Stimulated activated CD8-positive, alpha-beta memory T cell treated with anti-CD3 and anti-CD28 coated beads, Interleukin-4, amount 100 ng/mL, for 1 hour (primary cell): ENCODE measurements around the gene SPC25.
"Not testable (repeated sequence)": the region's sequence is repeated elsewhere in the genome, so short reads cannot be mapped to it uniquely, and the experiment has no call there.

ENCODE experiments used
- DNase-seq, 2 donors: peaks; one replicate each; pipeline ENCODE4 v3.0.0-alpha.2; 2020; ENCODE audit warnings: low read depth in 2 of 2, low spot score in 1 of 2

The SPC25 gene

GRCh38 chr2:168890006-168890782, at the start of gene SPC25:
SPC25 (minus strand) TSS chr2:168890430; CDS start chr2:168889519, 911 bp downstream.
- peak; percentile 46 to 72 for DNase-seq

DNA sequence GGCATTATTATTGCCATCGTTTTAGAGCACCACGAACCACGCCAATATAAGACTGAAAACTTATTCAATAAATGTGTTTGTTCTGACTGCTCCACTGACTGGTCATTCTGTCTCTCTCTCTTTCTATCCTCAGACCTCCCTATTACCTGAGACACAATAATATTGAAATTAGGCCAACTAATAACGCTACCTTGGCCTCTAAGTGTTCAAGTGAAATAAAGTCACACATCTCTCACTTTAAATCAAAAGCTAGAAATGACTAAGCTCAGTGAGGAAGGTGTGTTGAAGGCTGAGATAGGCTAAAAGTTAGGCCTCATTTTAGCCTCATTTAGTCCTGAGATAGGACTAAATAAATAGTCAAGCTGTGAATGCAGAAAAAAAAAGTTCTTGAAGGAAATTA, 49.7 kb upstream of the SPC25 start:
- no peak for DNase-seq

- no peak for DNase-seq
Measured at GRCh38 chr2:168939061-168939460, 48.8 kb upstream of the SPC25 start.

- DNase-seq, result no peak
Measured at GRCh38 chr2:168935810-168936581, 45.8 kb upstream of the SPC25 start.

DNA sequence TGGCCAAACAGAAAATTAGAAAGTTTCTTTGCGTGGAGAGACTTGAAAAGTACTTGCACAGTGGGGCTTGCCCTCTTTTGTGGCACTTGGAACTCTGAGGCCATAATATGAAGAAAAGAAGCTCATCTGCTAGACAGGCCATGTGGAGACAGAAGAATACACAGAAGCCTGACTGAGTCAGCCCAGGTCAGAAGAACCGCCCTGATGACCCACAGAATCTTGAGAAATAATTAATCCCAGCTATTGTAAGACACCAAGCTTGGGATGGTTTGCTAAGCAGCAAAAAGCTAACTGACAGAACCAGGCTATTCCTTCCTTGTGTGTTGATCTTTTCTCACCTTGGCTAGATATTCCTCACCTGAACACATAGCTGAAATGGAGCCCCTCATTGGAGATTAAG, 44.6 kb upstream of the SPC25 start:
- no peak for DNase-seq

DNA sequence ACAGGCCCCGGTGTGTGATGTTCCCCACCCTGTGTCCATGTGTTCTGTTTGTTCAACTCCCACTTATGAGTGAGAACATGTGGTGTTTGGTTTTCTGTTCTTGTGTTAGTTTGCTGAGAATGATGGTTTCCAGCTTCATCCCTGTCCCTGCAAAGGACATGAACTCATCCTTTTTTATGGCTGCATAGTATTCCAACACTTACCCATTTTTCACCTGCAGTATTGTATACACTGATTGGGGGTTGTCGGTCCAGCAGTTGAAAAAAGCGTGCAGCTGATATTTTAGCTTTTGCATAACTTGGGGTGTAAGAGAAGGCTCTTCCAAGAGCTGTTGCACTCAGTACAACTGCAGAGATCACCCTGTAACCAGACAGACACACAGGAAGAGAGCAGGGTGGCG, 41.9 kb upstream of the SPC25 start:
- not testable (repeated sequence) for DNase-seq

- DNase-seq, result no peak
Measured at GRCh38 chr2:168930242-168930641, 40.0 kb upstream of the SPC25 start.

- no peak for DNase-seq
Measured at GRCh38 chr2:168929031-168929430, 38.8 kb upstream of the SPC25 start.

DNA sequence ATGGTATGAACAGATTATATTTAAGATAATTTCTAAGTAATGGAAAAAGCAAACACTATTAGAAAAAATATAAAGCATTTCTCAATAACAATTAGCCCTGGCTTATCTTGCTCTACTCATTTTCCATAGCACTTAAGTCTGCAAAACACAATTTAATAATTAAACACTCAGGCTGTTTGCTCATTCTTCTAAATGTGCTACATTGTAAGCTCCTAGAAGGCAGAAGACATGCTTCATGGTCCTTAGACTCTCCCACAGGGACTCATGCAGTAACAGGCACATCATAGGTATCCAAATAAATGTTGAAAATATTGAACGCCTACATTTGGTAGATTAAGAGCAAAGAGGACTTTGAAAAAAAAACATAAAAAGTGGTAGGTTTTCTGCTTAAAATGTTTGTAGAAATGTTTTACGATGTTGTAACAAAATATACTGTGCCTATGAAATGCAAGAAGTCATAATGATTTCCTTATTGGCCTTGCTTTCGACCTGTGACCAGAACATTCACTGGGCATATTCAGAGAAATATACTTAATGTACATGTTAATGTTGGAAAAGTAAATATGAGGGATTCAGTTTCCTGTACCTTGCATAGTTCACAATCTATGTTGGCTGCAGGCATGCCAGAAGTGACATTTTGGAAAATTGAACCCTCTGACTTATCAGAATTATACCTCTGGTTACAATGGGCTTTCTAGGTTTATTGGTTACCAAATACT, 38.0 kb upstream of the SPC25 start:
- DNase-seq, result no peak

DNA sequence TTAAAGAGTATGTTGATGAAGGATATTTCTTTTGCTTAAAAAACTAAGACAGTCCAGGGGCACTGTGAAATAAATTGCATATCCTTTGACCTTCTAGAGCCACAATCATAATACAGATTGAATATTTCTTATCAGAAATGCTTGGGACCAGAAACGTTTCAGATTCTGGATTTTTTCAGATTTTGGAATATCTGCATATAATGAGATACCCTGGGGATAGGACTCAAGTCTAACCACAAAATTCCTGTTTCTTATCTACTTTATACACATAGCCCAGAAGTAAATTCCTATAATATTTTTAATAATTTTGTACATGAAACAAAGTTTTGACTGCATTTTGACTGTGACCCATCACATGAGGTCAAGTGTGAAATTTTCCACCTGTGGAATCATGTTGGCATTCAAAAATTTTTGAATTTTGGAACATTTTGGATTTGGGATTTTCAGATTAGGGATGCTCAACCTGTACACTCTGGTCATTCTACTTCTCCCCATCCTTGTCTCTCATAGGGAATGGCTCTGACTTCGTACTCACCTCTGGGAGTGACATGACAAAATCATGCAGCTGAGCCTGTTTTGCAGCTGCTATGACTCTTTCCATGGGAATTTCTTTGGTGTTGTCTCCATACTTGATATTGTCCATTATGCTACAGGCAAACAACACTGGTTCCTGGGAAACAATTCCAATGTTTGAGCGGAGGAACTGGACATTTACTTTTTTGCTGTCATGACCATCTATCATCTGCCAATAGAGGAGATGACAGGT, 36.6 kb upstream of the SPC25 start:
- DNase-seq, result no peak

GRCh38 chr2:168920504-168921157, 30.4 kb upstream of the SPC25 start:
- DNase-seq, result no peak

GRCh38 chr2:168916331-168916675, 26.1 kb upstream of the SPC25 start:
- no peak for DNase-seq

DNA sequence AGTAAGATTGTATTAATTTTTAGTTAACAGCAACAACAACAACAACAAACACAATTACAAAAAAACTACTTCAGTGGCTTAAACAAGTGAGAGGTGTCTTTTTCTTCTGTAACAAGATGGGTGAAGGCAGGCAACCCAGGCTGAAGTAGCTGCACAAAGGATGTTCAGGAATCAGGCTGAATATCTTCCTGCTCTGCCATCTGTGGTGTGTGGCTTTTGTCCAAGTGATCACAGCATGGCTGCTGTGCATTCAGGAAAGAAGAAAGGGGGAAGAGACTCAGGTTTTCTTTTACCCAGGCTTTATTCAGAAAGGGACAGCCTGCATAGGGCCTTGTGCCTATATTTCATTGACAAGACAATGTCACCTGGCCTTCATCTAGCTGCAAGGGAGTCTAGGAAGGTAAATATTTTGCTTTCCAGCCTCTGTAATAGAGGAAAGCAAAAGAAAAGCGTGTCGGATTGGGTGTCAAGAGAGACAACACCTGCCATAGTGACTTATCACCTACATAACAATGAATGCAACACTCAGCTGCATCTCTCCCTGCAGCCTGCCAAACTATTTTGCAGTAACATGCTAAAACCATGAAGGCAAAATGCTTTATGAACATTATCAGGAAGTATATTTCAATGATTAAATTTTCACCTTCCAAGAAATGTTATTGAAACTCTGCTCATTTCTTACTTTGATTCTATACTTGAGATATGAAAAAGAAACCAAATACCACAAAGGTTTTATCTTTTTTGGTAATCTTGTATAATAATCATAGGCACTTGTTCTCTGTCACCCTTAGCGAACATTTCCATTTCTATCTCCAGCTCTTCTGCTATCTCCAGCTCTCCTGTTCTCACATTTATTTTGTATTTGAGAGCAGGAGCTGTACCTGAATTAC, 25.5 kb upstream of the SPC25 start:
- no peak for DNase-seq

DNA sequence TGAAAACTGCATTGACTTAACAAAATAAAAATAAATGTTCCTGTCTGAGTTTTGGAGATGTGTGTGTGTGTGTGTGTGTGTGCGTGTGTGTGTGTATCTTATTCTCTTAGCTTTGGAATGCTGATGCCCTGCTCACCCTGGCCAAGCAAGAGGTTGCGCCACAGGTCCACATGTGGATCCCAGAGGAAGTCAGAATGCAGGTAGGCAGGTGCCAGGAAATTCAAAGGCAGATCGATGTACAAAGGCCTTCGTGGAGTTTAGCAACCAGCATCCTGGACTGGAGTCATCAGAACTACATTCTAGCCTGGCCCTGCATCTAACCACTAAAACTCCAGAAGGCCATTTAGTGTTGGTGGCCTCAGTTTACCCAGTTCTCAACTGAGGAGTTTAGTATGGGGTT, 23.3 kb upstream of the SPC25 start:
- no peak for DNase-seq

DNA sequence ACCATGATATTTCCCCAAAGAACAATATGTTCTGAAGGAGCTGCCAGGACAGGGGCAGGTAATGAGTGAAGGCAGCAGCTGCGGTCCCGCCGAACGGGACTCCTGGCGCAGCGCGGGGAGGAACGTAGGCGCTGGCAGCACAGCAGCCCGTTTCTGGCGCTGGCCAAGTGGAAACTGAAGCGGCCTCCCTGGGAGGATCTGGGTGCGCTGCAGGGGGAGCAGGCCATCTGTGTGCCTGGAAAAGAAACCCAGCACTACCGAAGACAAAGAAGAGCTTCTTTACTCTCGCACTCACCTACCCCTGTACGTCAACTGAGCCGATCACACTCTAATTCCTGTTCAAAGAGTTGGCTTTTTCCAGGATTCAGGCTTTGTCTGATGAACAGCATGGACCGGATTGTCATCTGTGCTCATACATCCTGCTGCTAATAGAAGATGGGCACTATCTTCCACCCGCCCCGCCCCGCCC, 22.7 kb upstream of the SPC25 start:
- no peak for DNase-seq

DNA sequence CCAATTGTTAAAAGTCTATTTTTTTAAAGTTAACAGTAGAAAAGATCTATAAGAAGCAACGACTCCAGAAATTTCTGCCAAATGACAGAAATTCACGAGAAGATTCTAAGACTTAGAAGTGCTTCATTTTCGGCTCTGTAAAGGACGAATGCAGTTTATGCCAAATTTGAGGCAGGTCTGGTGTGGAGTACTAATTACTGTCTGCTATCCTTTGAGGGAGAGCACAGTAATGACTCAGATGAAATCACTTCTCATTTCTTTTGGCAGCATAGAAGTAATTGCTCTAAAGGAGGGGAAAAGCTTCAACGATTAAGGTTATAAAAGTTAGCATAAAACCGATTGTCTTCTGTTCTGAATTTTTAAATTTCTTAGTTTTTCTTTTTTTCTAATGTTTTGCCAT, 22.2 kb upstream of the SPC25 start:
- no peak for DNase-seq

GRCh38 chr2:168910330-168910729, 20.1 kb upstream of the SPC25 start:
- DNase-seq, result no peak

GRCh38 chr2:168907940-168908662, 17.9 kb upstream of the SPC25 start:
- DNase-seq, result no peak

- DNase-seq, result no peak
Measured at GRCh38 chr2:168904358-168904757, 14.1 kb upstream of the SPC25 start.
